ENCODE data around the gene ITGAE.

ITGAE gene

GRCh38 chr17:3815925-3816324, 14.9 kb upstream of the ITGAE start:
- DNase-seq, result no peak

DNA sequence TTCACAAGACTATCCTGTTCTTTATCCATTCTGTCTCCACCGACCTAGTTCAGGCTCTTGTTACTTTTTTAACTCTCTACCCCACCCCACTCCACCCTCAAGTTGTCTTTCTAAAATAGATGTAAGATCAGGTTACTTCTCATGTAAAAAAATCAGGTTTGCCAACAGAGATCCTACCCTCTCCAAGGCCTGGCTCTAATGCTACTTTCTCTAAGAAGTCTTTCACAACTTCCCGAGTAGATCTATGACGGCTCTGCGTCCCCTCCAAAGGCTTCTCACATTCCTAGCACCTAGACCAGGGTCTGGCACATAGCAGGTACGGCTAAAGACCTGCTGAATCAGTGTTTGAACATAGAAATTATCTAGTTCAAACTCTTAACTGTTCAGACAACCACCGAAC, 14.1 kb upstream of the ITGAE start:
- no peak for DNase-seq

- DNase-seq, result no peak
Measured at GRCh38 chr17:3814361-3814760, 13.4 kb upstream of the ITGAE start.

DNA sequence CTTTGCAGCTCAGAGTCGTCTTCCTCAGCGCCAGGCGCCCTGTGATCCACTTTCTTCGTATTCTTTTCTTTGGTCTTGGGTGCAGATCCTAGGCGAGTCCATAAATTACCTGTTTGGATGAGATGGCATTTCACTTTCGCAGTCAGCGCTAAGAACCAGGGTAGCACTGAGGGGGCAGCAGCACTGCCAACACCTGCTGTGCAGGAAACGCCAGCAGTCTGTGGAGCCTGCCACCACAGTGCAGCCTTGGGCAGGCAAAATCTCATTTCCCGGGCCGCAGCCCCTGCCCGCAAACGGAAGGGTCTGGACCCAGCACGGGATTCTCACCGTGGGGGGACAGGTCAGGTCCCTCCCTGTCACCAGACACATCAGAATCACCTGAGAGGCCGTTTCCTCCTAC, 12.2 kb upstream of the ITGAE start:
- no peak for DNase-seq

DNA sequence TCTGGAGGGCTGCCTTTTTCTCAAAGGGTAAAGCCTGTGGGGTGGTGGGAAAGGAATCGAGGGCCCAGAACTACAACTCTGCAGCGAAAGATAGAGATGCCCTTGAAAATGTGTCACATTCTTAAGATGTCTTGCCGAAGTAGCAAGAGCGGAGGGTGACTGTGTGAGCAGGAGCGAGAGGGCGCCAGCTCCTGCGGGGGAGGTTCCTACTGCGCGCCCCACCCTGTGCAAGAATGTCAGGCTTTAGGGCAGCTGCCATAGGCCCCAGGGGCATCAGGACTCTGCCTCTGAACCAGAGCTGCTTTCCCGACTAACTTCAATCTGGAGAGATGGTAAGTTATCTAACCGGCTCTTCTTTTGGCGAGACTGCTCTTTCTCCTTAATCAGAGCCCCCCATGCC, 11.8 kb upstream of the ITGAE start:
- no peak for DNase-seq

DNA sequence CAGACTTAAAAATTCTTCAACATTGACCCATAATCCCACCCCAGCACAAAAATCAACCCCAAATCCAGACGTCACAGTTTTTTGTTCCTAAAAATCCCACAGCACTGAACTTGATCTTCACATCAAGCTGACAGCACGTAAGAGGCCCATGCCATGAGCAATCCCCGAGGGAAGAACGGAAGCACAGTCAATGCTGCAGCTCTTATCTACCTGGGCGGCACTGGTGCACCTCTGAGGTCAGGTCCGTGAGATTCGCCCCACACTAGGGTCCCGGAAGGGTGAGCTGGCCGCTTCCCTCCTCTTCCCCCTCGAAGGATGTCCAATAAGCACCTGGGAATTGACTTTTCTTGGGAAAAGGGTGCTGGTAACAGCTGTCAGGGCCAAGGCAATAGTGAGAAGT, 11.3 kb upstream of the ITGAE start:
- no peak for DNase-seq

DNA sequence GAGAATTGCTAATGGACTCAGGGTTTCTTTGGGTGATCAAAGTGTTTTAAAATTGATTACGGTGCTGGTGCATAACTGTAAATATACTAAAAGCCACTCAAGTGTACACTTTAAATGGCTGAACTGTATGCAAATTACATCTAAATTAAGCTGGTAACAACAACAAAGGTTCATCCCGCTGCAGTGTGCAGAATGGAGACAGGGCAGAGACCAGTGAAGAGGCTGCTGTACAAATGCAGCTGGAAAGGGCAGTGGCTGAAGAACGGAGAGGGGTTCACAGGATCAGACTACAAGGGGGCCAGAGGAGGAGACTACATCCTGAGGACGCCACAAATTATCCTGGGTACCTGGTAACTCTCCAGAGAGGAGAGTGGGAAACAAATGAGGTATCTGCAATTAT, 9.0 kb upstream of the ITGAE start:
- no peak for DNase-seq

- DNase-seq, result no peak
Measured at GRCh38 chr17:3809135-3809534, 8.1 kb upstream of the ITGAE start.

GRCh38 chr17:3808701-3809100, 7.7 kb upstream of the ITGAE start:
- no peak for DNase-seq

DNA sequence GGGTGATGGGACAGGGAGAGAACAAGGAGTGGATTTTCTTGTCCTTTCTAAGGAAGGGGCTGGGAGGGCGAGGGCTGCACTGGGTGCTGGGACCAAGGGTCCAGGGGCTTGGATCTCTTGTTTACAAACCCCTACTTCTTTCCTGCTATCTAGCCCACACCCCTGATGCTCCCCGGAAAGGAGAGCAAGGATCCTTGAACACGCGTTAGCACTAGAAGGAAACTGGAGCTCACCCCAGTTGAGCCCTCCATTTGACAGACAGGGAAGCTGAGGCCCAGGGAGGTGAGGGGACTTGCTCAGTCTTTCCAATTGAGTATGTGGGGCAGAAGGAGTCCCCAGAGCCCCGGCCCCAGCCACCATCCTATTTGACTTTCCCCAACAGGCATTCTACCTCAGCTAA, 4.6 kb upstream of the ITGAE start:
- DNase-seq, result no peak

- DNase-seq, result no peak
Measured at GRCh38 chr17:3804503-3804931, 3.5 kb upstream of the ITGAE start.

- DNase-seq, result no peak
Measured at GRCh38 chr17:3803308-3803640, 2.3 kb upstream of the ITGAE start.

- no peak for DNase-seq
Measured at GRCh38 chr17:3802461-3803307, 1.7 kb upstream of the ITGAE start.

DNA sequence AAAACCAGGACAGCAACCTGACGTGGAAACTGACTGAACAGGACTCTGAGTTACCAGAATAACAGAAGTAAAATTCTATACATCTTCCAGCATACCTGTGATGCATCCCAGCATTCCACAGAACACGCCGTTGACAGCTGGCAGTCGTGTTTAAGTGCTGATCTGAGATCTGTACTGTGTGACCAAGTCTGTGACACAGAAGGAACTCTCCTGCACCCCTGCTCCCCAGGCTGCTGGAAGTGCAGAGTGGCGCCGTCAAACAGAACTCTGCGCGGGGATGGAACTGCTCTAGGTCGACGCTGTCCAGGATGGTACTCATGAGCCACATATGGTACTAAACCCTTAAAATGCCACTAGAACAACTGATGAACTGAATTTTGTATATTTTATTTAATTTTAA, 804 bp upstream of the ITGAE start:
- no peak for DNase-seq

DNA sequence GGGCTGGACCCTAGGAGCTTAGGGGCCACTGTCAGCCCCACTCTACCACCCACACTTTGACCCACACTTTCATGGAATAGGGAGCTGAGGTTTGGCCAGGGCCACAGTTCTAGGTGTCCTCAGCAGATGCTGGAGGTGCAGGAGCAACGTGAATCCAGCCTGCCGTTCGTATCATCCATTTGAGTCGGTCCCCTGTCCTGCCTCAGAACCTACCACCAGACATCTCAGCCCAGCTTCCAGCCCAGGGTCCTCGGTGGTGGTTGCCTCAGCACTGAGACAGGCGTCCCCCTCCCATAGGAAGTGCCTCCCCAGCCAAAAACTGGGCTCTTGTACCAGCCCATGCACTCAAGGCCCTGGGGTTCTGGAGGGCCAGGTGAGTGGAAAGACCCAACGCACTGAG, 359 bp upstream of the ITGAE start:
- no peak for DNase-seq

- no peak for DNase-seq
Measured at GRCh38 chr17:3799181-3799945, 1.6 kb downstream of the ITGAE start.

DNA sequence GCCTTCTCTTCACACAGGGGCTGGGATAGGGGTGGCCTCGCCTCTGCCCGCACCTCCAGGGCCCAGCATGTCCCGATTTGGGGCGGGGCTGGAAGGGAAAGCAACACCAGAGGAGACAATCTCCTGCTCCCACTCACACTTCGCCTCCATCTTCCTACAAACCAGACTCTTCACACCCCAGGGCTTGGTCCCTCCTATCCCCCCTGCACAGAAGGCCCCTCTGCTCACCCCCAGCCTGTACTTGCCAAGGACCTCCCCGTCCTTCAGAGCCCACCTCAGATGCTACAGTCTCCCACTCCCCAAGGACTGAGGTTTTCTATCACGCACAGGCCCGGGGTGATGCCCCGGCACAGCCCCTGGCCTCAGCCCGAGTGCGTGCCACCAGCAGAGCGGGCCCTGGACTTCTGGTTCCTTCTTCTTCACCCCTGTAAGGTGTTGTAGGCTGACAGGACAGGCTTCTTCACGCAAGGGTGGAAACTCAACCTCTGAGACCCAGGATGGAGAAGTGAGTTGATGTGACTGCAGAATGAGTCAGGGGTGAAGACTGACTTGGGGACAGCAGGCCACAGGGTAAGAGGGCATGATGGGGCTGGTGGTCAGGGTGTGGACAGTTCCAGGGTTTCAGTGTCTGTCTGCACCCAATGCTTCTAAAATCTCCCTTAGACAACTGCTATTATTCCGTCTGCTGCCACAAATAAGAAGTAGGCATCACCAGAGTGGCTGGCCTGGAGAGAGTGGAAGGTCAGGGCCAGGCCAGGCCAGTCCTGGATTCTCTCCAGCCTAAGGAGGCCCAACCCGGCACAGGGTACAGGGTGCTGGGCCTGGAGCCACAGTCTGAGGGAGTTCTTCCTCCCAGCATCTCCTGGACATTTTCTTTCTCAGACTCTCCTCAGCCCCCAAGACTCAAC, 2.5 kb downstream of the ITGAE start:
- no peak for DNase-seq

DNA sequence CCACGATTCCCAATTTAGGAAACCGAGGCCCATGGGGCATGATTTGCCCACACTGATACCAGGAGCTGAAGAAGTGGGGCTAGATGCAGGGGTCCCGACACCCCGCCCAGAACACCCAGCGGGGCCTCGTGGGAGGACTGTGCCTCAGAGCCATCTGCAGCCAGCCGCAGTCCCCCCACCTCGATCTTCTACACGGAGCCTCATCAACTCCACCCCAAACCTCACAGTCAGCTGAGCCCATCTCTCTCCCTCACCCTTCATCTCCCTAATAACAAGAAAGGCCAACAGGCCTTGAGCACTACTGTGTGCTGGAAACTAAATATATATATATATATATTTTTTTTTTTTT, 4.2 kb downstream of the ITGAE start:
- DNase-seq, result no peak

DNA sequence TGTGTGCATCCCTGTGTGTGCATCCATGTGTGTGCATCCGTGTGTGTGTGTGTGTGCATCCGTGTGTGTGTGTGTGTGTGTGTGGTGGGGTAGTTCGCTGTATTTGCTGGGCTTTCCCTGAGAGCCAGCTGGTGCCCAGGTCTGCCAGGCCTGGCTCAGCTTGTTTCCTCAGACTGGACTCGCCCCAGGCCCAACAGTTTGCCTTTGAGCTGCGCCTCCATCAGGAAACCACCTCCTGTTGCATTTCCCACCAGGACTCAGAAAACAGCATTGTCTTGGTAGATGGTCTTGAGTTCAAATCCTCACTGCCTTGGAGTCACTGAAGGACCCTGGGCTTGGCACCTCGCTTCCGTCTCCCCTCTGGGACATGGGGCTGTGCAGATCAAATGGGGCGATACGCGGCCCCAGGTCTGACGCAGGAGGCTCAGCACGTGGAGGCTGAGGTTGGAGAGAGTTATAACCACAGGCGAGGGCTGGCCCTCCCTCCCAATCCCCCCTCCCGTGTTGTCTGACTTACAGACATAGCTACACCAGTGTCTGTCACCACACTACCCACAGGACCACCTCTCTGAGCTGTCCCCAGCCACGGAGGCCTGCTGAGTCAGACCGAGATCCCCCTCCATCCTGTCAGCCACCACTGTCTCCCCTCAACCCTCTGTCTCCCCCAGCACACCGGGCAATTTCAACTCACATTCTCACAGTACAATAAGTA, 4.7 kb downstream of the ITGAE start:
- no peak for DNase-seq

DNA sequence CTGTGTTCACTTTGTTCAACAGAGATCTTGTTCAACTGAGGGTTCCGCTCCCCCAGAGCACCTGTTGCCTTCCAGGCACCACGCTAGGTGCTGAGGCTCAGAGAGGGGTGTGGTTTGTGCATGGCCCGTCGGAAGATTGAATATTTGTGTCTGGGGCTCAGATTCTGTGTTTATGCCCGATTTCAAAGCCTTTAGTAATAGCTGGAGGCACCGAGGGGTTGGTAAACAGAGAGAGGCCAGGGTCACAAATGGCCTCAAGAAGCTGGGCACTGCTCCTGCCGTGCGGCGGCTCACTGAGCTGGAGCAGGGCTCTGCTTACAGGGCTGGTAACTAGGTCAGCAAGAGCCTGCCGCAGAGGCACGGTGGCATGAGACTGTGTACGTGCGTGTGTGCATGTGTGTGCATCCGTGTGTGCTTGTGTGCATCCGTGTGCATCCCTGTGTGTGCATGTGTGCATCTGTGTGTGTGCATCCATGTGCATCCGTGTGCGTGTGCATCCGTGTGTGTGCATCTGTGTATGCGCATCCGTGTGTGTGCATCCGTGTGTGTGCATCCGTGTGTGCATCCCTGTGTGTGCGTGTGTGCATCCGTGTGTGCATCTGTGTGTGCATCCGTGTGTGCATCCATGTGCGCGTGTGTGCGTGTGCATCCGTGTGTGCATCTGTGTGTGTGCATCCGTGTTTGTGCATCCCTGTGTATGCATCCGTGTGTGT, 5.4 kb downstream of the ITGAE start:
- DNase-seq, result no peak

DNA sequence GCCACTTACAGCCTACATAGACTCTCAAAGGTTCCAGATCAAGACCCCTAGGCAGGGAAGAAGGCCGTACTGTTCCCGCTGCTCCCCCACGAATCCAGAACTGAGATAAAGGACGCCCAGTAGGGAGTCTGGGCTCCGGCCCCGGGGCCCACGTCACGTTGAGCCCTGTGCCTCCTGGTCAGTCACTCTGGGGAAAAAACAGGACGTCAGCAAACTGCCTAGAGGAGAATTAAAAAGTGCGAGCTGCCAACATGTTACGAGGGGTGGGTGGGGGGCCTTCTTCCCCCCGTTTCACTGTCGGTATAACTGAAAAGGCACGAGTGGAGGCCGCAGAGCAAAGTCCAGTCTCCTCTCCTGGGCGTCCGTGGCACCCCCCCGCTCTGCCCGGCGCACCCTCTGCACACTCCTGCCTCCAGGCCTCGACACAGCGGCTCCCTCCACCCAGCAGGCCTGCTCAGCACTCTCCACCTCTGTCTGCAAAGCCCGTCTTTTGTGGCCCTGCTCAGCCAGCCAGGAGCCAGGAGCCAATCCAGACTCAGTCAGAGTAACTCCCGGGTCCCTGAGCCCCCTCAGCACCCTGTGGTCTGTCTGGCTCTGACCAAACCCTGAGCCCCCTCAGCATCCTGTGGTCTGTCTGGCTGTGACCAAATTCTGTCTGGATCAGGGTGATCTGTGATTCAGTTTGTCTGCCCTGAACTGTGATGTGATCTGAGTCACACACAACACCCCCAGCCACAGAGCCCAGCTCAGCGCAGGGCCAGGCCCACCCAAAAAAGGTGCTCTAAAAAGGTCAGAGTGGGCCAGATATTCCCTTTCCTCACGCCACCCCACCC, 6.2 kb downstream of the ITGAE start:
- no peak for DNase-seq

Measured in NCI-H446 (cell line).